H1 (cell line): ENCODE results near the gene SOX13.

Source experiments
- CTCF ChIP-seq, 3 experiments: IDR thresholded peaks; 1 replicate in 2 of 3; 2 replicates in 1 of 3; pipeline versions ENCODE4 v1.5.1 to v1.6.1; 2011; ENCODE audit warnings: low read length in 3 of 3, mild to moderate bottlenecking in 3 of 3, inconsistent platforms in 2 of 3, low read depth in 1 of 3, moderate library complexity in 1 of 3; ENCODE audit not compliant: insufficient read depth in 1 of 3; ENCODE audit errors: control extremely low read depth in 1 of 3
- E2F6 ChIP-seq: IDR thresholded peaks from 2 replicates; pipeline ENCODE4 v1.6.1; 2012; ENCODE audit warnings: inconsistent platforms
- EP300 ChIP-seq, 2 experiments: IDR thresholded peaks; 1 replicate in 1 of 2; 2 replicates in 1 of 2; pipeline ENCODE4 v1.6.1; 2011 to 2012; ENCODE audit warnings: low read depth in 2 of 2, low read length in 2 of 2, mild to moderate bottlenecking in 2 of 2, borderline replicate concordance in 1 of 2, inconsistent platforms in 1 of 2, moderate library complexity in 1 of 2
- EZH2 ChIP-seq: fragments of 200-600 bp; sonication (generic); IDR thresholded peaks from 2 replicates; pipeline ENCODE4 v1.7.1; 2012; ENCODE audit warnings: low read depth, mild to moderate bottlenecking, moderate library complexity, low read length, inconsistent platforms; ENCODE audit not compliant: severe bottlenecking
- GABPA ChIP-seq: IDR thresholded peaks from 2 replicates; pipeline ENCODE4 v1.6.1; 2011; ENCODE audit warnings: mild to moderate bottlenecking, low read length, moderate library complexity, borderline replicate concordance; ENCODE audit not compliant: insufficient read depth
- MAX ChIP-seq: IDR thresholded peaks from 2 replicates; pipeline ENCODE4 v1.6.1; 2012; ENCODE audit warnings: inconsistent platforms
- POLR2A ChIP-seq, 2 experiments: IDR thresholded peaks; 1 replicate in 1 of 2; 2 replicates in 1 of 2; pipeline ENCODE4 v1.6.1; 2011; ENCODE audit warnings: low read depth in 2 of 2, low read length in 2 of 2, mild to moderate bottlenecking in 2 of 2; ENCODE audit errors: control extremely low read depth in 1 of 2
- RAD21 ChIP-seq, 2 experiments: IDR thresholded peaks in 1 of 2; conservative IDR thresholded peaks in 1 of 2; 2 replicates each; pipeline ENCODE4 v1.6.1; 2011; ENCODE audit warnings: low read depth in 2 of 2, low read length in 2 of 2, improper control_type of control experiment in 1 of 2, inconsistent platforms in 1 of 2, mild to moderate bottlenecking in 1 of 2, moderate library complexity in 1 of 2
- SAP30 ChIP-seq: fragments of 300-600 bp; sonication (generic); IDR thresholded peaks from 2 replicates; pipeline ENCODE4 v1.7.1; 2012; ENCODE audit warnings: low read length, moderate library complexity, mild to moderate bottlenecking, inconsistent platforms; ENCODE audit not compliant: insufficient read depth, insufficient replicate concordance
- SIRT6 ChIP-seq: IDR thresholded peaks from one replicate; pipeline ENCODE4 v1.7.1; 2012; ENCODE audit warnings: low read length, inconsistent platforms
- SIX5 ChIP-seq: IDR thresholded peaks from 2 replicates; pipeline ENCODE4 v1.6.1; 2011; ENCODE audit warnings: mild to moderate bottlenecking, low read depth, low read length
- TAF1 ChIP-seq: IDR thresholded peaks from 2 replicates; pipeline ENCODE4 v1.6.1; 2011; ENCODE audit warnings: mild to moderate bottlenecking, low read depth, low read length
- TEAD4 ChIP-seq: IDR thresholded peaks from 2 replicates; pipeline ENCODE4 v1.6.1; 2012; ENCODE audit warnings: low read depth, low read length, inconsistent platforms, mixed read lengths

- TF ChIP-seq E2F6 (no peak), SAP30 (no peak), TEAD4 (no peak), CTCF (IDR thresholded peaks at IDR 0.05; ENCODE audit: control extremely low read depth in 1 of 3, insufficient read depth in 1 of 3, low read depth in 1 of 3, low read length in 3 of 3) (no peak), POLR2A (IDR thresholded peaks at IDR 0.05; ENCODE audit: control extremely low read depth in 1 of 2, low read depth in 2 of 2, low read length in 2 of 2) (no peak), SIX5 (no peak), EZH2 (no peak), GABPA (no peak), MAX (no peak), RAD21 (IDR thresholded peaks at IDR 0.05 in 1 of 2, conservative IDR thresholded peaks at IDR 0.05 in 1 of 2; ENCODE audit: low read depth in 2 of 2, low read length in 2 of 2) (no peak), EP300 (IDR thresholded peaks at IDR 0.05; ENCODE audit: borderline replicate concordance in 1 of 2, low read depth in 2 of 2, low read length in 2 of 2) (no peak), SIRT6 (no peak), TAF1 (no peak)
Observed at GRCh38 chr1:204094856-204095634, 22.1 kb downstream of the SOX13 start.
